Breast epithelium (tissue), 4 donors: ENCODE data around the gene BICD2. TPM values are rescaled to one million over a fixed set of nuclear protein-coding genes. Genes with fewer than 3 reads are reported as not detected.
A peak's percentile ranks its signal among the peaks of the same experiment; 100 is the strongest.

Source experiments
- DNase-seq, 2 donors: peaks; one replicate each; pipeline ENCODE4 v3.0.0-alpha.2; 2019; ENCODE audit warnings: low spot score in 2 of 2
- H3K27ac ChIP-seq, 2 donors: fragments of 200-600 bp; sonication (generic) in 1 of 2; one replicate each; pipeline ENCODE4 v1.5.1; 2016 to 2019; ENCODE audit warnings: mild to moderate bottlenecking in 1 of 2
- H3K27me3 ChIP-seq, 2 donors: fragments of 200-600 bp; sonication (generic) in 1 of 2; one replicate each; pipeline versions ENCODE4 v1.5.1 to v1.6.0; 2017 to 2019; ENCODE audit warnings: control low read depth in 1 of 2, mild to moderate bottlenecking in 1 of 2
- H3K36me3 ChIP-seq: fragments of 200-600 bp; one replicate; pipeline ENCODE4 v1.5.1; 2019
- H3K4me1 ChIP-seq, 2 donors: fragments of 200-600 bp; sonication (generic); one replicate each; pipeline ENCODE4 v1.5.1; 2016 to 2019; ENCODE audit warnings: control low read depth in 1 of 2
- H3K4me3 ChIP-seq, 3 donors: fragments of 200-600 bp; sonication (generic); 1 replicate in 2 of 3; 2 replicates in 1 of 3; pipeline ENCODE4 v1.5.1; 2016 to 2019; ENCODE audit warnings: mild to moderate bottlenecking in 3 of 3, moderate library complexity in 2 of 3
- H3K9me3 ChIP-seq, 2 donors: fragments of 200-600 bp; sonication (generic) in 1 of 2; one replicate each; pipeline ENCODE4 v1.5.1; 2016 to 2019; ENCODE audit warnings: control low read depth in 1 of 2
- CTCF ChIP-seq, 3 donors: fragments of 450-650 bp; IDR thresholded peaks; one replicate each; pipeline ENCODE4 v1.5.1; 2016 to 2017; ENCODE audit warnings: antibody characterized with exemption in 3 of 3, mild to moderate bottlenecking in 3 of 3, moderate library complexity in 3 of 3
- POLR2A ChIP-seq: fragments of 450-650 bp; IDR thresholded peaks from one replicate; pipeline ENCODE4 v1.6.1; 2016; ENCODE audit warnings: antibody characterized with exemption, mild to moderate bottlenecking, moderate library complexity
- POLR2AphosphoS5 ChIP-seq, 3 donors: sonication (generic); formaldehyde crosslinking; IDR thresholded peaks; one replicate each; pipeline ENCODE4 v1.6.1; 2017; ENCODE audit warnings: antibody characterized with exemption in 3 of 3
- intact Hi-C: fragments of 100-400 bp; cut with DNase I; formaldehyde crosslinking; loops from one replicate; pipeline ENCODE4 v1.15.1; 2023; ENCODE audit warnings: low total_unique reads
- total RNA-seq, 3 donors: library from RNA; depleted of rRNA; stranded (reverse); fragments of >200 nt; gene quantifications; one replicate each; pipeline ENCODE4 v1.1.0, GENCODE V29; 2016

BICD2 gene
- total RNA-seq, 3 donors from 2014 or later = 22.8 to 56.0 (median 26.5) TPM

DNA sequence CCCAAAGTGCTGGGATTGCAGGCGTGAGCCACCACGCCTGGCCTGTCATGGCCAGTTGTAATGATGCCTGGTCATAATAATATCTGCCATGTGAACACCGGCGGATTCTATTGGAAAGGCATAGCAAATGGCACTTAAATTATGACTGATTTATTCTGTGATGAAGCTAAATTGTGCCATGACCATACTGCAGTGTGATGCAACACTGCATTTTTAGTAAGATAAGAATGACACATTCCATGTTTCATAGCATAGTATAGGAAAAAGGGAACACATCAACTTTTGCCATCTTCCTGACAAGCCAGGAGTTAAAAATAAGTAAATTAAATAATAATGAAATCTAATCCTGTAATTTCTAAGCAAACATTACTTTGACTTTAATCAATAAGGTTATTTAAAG is 30.4 kb upstream of the BICD2 start:
- DNase-seq = no peak
- Histone ChIP-seq H3K36me3 (no peaks in the 10 kb centered on the region), H3K4me3 (no peak overlapping the region), H3K27me3 (peaks cover 0 to 2% of the 10 kb centered on the region in 2 donors), H3K9me3 (no peaks in the 10 kb centered on the region), H3K4me1 (no peaks in the 10 kb centered on the region), H3K27ac (no peak overlapping the region)
- intact Hi-C loops = no loop called here
- TF ChIP-seq POLR2AphosphoS5 (IDR thresholded peaks at IDR 0.05) = no peak
- no peak for TF ChIP-seq CTCF (IDR thresholded peaks at IDR 0.05)
- TF ChIP-seq POLR2A = no peak

DNA sequence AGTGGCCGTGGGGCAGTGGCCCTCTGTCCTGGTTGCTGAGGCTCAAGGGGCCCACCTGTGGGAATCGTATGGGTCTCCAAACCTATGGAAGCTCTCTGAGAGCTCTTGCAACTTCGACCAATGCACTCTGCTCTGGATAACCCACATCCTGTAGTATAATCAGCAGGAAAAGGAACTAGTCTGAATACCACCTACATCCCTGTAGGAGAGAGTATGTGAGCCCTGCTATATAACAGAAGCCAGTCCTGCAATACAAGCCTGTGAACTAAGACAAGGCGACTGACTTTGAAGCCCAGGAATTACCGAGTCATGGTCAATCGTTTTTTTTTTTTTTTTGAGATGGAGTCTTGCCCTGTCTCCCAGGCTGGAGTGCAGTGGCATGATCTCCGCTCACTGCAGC is 29.8 kb upstream of the BICD2 start:
- intact Hi-C loops = no loop called here
- Histone ChIP-seq H3K27ac (no peak overlapping the region), H3K4me1 (no peaks in the 10 kb centered on the region), H3K36me3 (no peaks in the 10 kb centered on the region), H3K9me3 (no peaks in the 10 kb centered on the region), H3K4me3 (no peak overlapping the region), H3K27me3 (peaks cover 0 to 2% of the 10 kb centered on the region in 2 donors)
- DNase-seq = no peak
- TF ChIP-seq POLR2A (no peak), POLR2AphosphoS5 (IDR thresholded peaks at IDR 0.05) (no peak), CTCF (IDR thresholded peaks at IDR 0.05) (no peak)

DNA sequence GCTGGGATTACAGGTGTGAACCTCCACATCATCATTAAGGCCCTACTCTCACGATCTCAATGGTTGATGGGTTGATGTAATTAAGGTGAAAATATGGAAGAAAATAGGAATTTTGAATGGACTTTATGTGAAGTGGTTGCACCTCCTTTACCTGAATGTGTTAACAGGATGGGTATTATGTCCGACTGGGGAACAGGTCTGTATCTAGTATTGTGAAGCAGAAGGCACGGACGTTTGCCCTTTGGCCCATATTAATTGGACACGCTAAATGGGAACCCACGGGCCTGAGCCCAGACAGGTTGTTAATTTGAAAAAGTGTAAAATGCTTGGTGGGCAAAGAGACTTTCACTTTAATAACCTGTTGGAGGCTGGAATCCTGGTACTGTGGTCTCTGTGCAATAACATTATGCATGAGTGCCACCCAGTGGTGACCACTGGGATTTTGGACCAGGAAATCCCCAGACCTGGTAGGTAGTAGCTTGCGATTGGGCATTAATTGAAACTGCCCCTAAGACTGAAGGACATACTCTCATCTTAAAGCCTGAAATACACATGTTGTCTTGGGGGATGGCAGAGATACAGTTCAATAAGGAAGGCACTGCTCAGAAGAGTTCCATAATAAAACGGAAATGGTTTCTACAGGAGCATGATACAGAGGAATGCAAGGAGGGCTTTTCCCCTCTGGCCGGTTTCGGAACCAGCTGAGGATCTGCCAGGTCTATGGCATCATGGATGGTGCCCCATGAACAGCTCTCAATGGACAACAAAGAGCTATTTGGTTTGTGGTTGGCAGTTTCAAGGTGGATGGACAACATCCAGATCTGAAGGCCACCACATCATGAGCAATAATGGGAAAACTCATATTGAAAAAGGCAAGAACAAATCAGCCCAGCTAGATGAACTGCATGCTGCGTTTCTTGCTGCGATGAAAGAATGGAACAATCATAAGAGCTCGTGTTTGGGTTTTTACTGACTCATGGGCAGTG is 26.2 kb upstream of the BICD2 start:
- no peak overlapping the region for H3K27ac ChIP-seq
- H3K4me3 ChIP-seq = peak overlapping the region in 2 of 3 donors; percentile 28 to 31
- H3K4me1 ChIP-seq = no peaks in the 10 kb centered on the region
- TF ChIP-seq POLR2A = no peak
- peak; percentile 83 to 94 (median 87) for TF ChIP-seq CTCF (IDR thresholded peaks at IDR 0.05)
- no peaks in the 10 kb centered on the region for H3K27me3 ChIP-seq
- intact Hi-C loops = no loop called here
- peaks cover 0 to 5% of the 10 kb centered on the region in 2 donors for H3K9me3 ChIP-seq
- no peaks in the 10 kb centered on the region for H3K36me3 ChIP-seq
- peak; percentile 73 to 84 for DNase-seq

- TF ChIP-seq POLR2A (no peak), CTCF (IDR thresholded peaks at IDR 0.05) (no peak), POLR2AphosphoS5 (IDR thresholded peaks at IDR 0.05) (no peak)
- Histone ChIP-seq H3K36me3 (no peaks in the 10 kb centered on the region), H3K4me1 (no peaks in the 10 kb centered on the region), H3K9me3 (peaks cover 0 to 5% of the 10 kb centered on the region in 2 donors), H3K27me3 (no peaks in the 10 kb centered on the region), H3K4me3 (no peak overlapping the region), H3K27ac (no peak overlapping the region)
- intact Hi-C loops = no loop called here
- no peak for DNase-seq
These were observed 21.7 kb upstream of the BICD2 start for GRCh38 chr9:92786298-92786697.

DNA sequence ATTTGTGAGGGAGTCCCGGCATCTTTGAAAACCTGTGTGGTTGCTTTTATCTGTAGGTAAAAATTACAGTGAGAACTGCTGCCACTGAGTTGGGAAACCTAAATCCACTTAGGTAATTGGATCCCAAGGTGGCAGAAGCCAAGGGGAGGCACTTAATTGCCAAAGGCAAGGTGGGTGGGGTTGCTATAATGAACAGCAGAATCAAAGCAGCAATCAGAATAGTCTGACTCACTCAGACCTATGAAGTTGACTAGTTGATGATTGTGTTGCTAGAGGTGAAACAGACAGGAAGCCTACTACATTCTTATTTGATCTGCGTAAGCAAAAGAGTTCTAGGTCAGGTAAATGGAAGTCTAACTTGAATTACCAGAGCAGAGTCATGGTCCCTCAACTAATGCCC is 17.3 kb upstream of the BICD2 start:
- H3K36me3 ChIP-seq = no peaks in the 10 kb centered on the region
- no peaks in the 10 kb centered on the region for H3K27me3 ChIP-seq
- TF ChIP-seq POLR2A (no peak), CTCF (IDR thresholded peaks at IDR 0.05) (no peak), POLR2AphosphoS5 (IDR thresholded peaks at IDR 0.05) (no peak)
- H3K27ac ChIP-seq = no peak overlapping the region
- H3K9me3 ChIP-seq = peaks cover 0 to 11% of the 10 kb centered on the region in 2 donors
- DNase-seq = no peak
- no peaks in the 10 kb centered on the region for H3K4me1 ChIP-seq
- intact Hi-C loops = no loop called here
- no peak overlapping the region for H3K4me3 ChIP-seq
